GM19035 (cell line): Measurements from ENCODE around the gene GIGYF1.
A peak's percentile ranks its signal among the peaks of the same experiment; 100 is the strongest.
"Not testable (repeated sequence)": the region's sequence is repeated elsewhere in the genome, so short reads cannot be mapped to it uniquely, and the experiment has no call there.

Source experiments
- ATAC-seq: cut with Tn5 transposase; IDR thresholded peaks from one replicate; pipeline ENCODE4 v1.9.1; 2021; ENCODE audit not compliant: unreplicated experiment

The GIGYF1 gene

DNA sequence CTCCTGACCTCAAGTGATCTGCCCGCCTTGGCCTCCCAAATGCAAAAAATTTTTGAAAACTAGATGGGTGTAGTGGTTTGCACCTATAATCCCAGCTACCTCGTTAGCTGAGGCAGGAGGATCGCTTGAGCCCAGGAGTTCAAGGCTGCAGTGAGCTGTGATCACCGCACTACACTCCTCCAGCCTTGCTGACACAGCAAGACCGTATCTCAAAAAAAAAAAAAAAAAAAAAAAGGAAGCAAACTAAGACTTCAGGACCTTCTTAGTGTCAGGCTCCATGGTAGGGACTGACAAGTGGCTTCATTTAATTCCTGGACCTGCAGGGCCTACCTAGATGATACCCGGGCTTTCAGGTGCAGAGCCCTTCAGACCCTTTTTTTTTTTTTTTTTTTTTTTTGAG, 14.3 kb upstream of the GIGYF1 start:
- ATAC-seq: no peak

DNA sequence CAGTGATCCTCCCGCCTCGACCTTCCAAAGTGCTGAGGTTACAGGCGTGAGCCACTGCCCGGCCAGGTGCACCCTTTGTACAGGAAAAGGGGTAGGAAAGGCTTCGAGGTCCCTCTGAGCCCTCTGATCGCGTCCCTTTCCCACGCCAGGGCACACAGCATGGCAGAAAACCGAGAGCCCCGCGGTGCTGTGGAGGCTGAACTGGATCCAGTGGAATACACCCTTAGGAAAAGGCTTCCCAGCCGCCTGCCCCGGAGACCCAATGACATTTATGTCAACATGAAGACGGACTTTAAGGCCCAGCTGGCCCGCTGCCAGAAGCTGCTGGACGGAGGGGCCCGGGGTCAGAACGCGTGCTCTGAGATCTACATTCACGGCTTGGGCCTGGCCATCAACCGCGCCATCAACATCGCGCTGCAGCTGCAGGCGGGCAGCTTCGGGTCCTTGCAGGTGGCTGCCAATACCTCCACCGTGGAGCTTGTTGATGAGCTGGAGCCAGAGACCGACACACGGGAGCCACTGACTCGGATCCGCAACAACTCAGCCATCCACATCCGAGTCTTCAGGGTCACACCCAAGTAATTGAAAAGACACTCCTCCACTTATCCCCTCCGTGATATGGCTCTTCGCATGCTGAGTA, 12.7 kb upstream of the GIGYF1 start:
- ATAC-seq: no peak

- peak; percentile 92 for ATAC-seq
Measured at GRCh38 chr7:100705753-100706671, 12.0 kb upstream of the GIGYF1 start, which contains the start of gene POP7. Gene POP7 (plus strand): TSS chr7:100706121. CDS start chr7:100706831, 710 bp downstream.

GRCh38 chr7:100705320-100705752, 11.3 kb upstream of the GIGYF1 start:
- ATAC-seq: peak; percentile 54

GRCh38 chr7:100701089-100701488, 7.0 kb upstream of the GIGYF1 start:
- ATAC-seq: not testable (repeated sequence)

DNA sequence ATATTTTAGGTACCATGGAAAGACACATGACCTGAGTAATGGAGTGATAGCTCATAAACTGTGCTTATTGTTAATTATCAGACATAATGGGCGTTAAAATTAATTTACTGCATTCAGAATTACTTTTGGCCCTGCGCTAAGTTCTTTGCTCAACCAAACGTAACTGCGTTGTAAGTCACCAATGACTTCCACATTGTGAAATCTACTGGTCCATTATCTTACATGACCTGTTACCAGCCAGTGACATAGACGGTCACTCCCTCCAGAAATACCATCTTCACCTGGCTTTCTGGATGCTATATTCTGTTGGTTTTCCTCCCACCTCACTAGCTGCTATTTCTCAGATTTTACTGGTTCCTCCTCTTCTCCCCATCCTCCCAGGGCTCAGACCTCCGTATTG, 5.0 kb upstream of the GIGYF1 start:
- no peak for ATAC-seq

- no peak for ATAC-seq
Measured at GRCh38 chr7:100696123-100696521, 2.1 kb upstream of the GIGYF1 start.

DNA sequence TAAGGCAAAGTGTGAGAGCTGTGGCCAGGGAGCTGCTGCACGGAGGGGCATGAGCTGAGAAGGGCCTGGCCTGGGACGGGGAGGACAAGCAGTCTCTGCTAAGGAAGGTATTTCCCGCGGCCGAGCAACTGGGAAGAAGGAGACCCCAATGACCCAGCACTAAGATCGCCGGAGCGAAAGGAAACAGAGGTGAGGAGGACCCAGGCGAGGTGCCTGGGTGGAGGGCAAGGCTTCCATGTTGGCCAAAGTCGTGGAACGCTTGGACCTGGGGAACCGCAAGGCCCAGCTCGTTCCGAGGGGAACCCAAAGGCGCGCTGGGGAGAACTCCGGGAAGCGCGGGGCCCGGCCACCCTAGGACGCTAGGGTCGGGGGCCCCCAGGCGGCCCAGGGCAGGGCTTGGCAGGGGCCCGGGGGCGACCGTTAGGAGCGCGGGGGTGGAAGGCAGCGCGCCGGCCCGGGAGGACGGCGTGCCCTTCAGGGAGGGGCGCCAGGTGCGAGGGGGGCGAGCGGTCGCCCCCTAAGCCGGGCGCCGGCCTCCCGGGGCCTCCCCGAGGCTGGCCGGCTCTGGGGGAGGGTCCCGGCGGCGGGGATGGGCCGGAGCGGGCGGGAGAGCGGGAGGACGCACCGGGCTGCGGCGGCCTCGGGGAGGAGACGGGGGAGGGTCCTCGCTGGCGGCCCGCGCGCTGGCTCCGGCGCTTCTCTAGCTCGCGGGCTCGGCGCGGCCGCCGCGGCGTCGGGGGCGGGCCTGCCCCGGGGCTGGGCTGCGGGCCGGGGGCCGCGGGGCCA, 545 bp downstream of the GIGYF1 start:
- ATAC-seq: peak; percentile 36

DNA sequence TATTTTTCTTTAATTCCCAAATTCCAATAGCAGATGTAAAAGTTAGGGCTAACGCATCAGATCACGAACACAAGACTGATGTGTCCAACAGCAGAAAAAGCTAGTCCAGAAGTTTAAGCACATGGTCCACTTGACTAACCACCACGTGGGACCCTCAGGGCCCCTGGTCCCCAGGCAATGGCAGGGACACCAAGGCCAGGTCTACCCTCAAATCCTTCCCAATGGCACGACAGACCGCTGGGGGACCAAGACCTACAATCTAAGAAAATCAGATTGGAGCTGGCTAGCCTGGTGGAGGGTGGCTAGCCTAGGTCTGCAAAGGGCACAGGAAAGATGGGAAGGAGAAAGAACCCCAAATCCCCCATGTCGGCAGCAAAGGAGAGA, 1.5 kb downstream of the GIGYF1 start:
- no peak for ATAC-seq

DNA sequence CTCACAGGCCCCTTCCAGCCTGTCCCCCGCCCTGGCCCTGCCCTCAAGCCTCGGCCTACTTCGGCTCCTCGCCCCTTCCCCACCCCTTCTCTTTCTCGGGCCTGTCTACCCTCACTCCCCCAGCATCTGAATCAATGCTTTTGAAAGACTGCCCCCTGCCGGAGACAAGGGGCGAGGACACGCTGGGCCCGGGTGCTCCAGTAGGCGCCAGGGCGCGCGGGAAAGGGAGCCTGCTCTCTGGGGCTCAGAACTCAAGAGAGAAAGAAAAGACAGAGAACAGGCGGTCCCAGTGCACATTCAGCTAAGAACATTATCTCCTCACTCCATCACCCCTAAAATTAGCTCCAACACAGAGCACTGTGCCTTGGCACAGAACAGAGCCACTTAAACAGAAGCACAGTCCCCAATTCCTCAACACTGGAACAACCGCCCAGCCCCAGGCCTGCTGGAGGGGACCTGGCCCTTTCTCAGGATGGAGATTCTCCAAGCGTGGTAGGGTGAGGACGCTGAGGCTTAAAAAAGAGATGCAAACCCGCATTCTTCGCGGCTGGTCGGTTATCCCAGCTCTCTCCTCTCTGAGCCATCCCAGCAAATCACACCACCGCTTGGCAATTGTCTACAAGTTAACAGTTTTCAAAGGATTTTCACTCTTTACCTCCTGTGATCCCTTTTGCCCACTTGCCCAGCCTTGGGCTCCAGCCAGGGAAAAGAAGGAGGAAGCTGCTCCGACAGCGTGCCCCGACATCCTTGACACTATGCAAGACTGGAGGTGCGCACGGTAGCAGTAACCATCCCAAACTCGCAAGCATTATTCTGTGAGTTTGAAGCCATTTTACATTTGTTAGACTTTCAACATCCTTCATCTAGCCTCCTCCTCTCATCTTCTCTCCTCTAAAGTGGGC, 2.1 kb downstream of the GIGYF1 start:
- no peak for ATAC-seq

DNA sequence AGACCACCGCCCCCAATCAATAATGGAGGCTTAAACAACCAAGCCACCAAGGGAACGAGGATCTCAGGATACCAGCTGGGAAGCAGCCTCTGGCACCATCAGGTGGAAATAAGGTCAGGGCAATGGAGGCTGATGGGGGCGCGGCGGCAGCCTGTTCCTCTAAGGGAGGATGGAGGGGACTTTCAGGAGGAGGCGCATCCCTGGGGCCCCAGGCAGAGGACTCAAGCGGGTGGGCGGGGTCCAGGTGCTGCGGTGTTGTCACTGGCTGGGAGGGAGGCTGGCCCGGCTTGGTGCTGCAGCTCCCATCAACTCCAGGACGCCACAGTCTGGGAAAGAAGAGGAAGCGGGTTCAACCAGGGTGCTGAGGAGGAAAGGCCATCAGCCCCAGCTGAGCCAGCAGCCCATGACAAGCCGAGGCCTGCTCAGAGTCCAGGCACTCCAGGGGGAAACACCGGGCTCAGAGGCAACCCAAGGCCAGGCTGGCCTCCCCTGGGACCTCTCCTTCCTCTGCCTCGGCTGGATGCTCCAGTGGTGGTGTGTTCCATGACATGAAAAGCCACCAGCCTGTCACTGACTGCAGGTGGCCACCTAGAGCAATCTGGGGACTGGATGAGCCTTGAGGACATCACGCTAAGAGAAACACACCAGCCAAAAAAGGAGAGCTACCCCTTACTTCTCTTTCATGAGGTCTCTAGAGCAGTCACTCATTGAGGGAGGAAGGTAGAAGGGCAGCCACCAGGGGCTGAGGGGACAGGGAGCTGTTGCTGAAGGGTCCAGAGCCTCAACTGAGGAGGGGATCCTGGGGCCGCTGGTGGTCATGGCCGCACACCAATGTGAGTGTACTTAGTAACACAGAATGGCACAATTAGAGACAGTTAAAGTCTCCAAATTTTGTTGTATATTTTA, 4.6 kb downstream of the GIGYF1 start:
- no peak for ATAC-seq

- ATAC-seq: no peak
Measured at GRCh38 chr7:100688326-100688860, 5.7 kb downstream of the GIGYF1 start.

- no peak for ATAC-seq
Measured at GRCh38 chr7:100687751-100688300, 6.2 kb downstream of the GIGYF1 start.

DNA sequence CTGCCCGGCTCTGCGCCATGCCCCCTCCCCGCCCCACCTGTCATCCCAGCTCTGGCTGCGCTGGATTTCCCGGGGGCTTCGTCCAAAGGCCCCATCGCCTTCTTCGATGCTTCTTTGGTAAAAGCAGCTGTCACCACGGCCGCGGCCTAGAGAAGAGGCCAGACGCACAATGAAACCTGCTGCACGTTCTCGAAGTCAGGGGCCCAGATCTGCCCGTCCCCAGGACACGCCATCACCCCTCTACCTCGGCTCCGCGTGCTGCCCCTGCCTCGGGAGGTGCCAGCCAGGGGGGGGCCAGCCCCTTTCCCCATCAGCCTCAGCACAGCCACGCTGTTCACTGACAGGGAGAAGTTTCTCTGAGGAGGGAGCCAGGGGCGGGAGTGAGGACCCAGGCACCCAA, 6.8 kb downstream of the GIGYF1 start:
- ATAC-seq: no peak

GRCh38 chr7:100686822-100687211, 7.2 kb downstream of the GIGYF1 start:
- ATAC-seq: no peak

- ATAC-seq: no peak
Measured at GRCh38 chr7:100686201-100686821, 7.7 kb downstream of the GIGYF1 start.

- no peak for ATAC-seq
Measured at GRCh38 chr7:100685631-100686145, 8.4 kb downstream of the GIGYF1 start.

DNA sequence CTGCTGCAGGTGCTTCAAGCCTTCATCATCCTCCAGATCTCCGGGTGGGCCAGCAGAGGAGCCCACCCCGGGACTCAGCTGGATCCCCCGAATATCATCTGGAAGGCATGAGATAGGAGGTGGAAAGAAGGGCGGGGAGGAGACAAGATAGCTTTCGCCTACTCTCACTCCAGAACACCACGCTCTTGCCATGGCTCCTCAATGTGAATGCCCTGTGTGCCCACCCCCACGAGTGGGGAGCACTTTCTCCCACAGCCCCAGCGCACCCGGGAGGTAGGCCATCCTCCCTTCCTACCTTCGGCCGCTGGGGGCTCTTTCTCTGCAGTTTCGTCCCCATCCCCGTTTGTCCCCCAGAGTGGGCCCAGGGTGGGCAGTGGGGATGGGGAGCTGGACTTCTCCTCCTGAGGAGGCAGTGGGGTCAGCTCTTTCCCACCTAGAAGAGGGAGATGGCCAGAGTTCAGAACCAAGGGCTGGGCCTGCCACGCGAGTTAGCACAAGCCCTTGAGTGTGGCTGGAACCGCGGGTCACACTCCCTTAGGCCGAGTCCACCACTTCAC, 8.9 kb downstream of the GIGYF1 start:
- no peak for ATAC-seq
